ENCODE data around the gene GTF2H1.

GRCh38 chr11:18394928-18395734 lies 72.8 kb downstream of the GTF2H1 start:
- no peak for TF ChIP-seq POLR2AphosphoS5 (IDR thresholded peaks at IDR 0.05)
- no peak for TF ChIP-seq CTCF (IDR thresholded peaks at IDR 0.05)
- no peak for TF ChIP-seq POLR2A (IDR thresholded peaks at IDR 0.05)
- no peak for TF ChIP-seq EP300 (IDR thresholded peaks at IDR 0.05; ENCODE audit: low read depth)

Measured in transverse colon (tissue), 4 donors.